Neural cell (in vitro differentiated cells): ENCODE measurements around the gene GRAMD1C. TPM values are rescaled to one million over a fixed set of nuclear protein-coding genes. Genes with fewer than 3 reads are reported as not detected.

Experiments used
- H2AFZ ChIP-seq: fragments of 200-600, 300-800 bp; sonication (generic), shearing (Covaris generic); 2 replicates; pipeline ENCODE4 v1.6.0; 2014; ENCODE audit warnings: low read depth, mild to moderate bottlenecking, antibody characterized with exemption, low read length, moderate library complexity
- H3F3A ChIP-seq: fragments of 200-600 bp; shearing (Covaris generic); 2 replicates; pipeline ENCODE4 v1.6.1; 2016; ENCODE audit warnings: mild to moderate bottlenecking, moderate library complexity, mixed read lengths, antibody characterized with exemption, low read length; ENCODE audit not compliant: insufficient read depth, poor library complexity, severe bottlenecking
- H3K27ac ChIP-seq: fragments of 200-600, 300-800 bp; sonication (generic), shearing (Covaris generic); 2 replicates; pipeline ENCODE4 v1.5.1; 2014; ENCODE audit warnings: mild to moderate bottlenecking, low read length, moderate library complexity
- H3K27me3 ChIP-seq: fragments of 300-800, 200-600 bp; sonication (generic), shearing (Covaris generic); 2 replicates; pipeline ENCODE4 v1.6.0; 2014; ENCODE audit warnings: mild to moderate bottlenecking, low read depth, low read length, moderate library complexity; ENCODE audit not compliant: insufficient read depth
- H3K36me3 ChIP-seq: fragments of 300-800, 200-600 bp; sonication (generic), shearing (Covaris generic); 2 replicates; pipeline ENCODE4 v1.5.1; 2014; ENCODE audit warnings: mild to moderate bottlenecking, antibody characterized with exemption, low read length, moderate library complexity; ENCODE audit not compliant: insufficient read depth
- H3K4me2 ChIP-seq: fragments of 300-800, 200-600 bp; sonication (generic), shearing (Covaris generic); 2 replicates; pipeline ENCODE4 v1.6.0; 2014; ENCODE audit warnings: mild to moderate bottlenecking, low read length
- H3K4me3 ChIP-seq: fragments of 300-800, 200-600 bp; sonication (generic), shearing (Covaris generic); 2 replicates; pipeline ENCODE4 v1.5.1; 2014; ENCODE audit warnings: mild to moderate bottlenecking, low read length, moderate library complexity
- H3K79me2 ChIP-seq: fragments of 200-600 bp; shearing (Covaris generic); replicated peaks from 2 replicates; pipeline ENCODE4 v1.6.0; 2014; ENCODE audit warnings: mild to moderate bottlenecking, low read length, moderate library complexity; ENCODE audit not compliant: insufficient read depth
- H3K9ac ChIP-seq: fragments of 300-800, 200-600 bp; sonication (generic), shearing (Covaris generic); 2 replicates; pipeline ENCODE4 v1.6.1; 2016; ENCODE audit warnings: mild to moderate bottlenecking, low read length, mixed read lengths
- H3K9me2 ChIP-seq: fragments of 200-600 bp; shearing (Covaris generic); 2 replicates; pipeline ENCODE4 v1.6.1; 2016; ENCODE audit warnings: mild to moderate bottlenecking, low read length, mixed read lengths; ENCODE audit not compliant: insufficient read depth
- H3K9me3 ChIP-seq: fragments of 200-600, 300-800 bp; sonication (generic), shearing (Covaris generic); 2 replicates; pipeline ENCODE4 v1.6.1; 2016; ENCODE audit warnings: mild to moderate bottlenecking, mixed run types, low read length, moderate library complexity, mixed read lengths
- H4K20me1 ChIP-seq: fragments of 200-600 bp; shearing (Covaris generic); 2 replicates; pipeline ENCODE4 v1.6.1; 2016; ENCODE audit warnings: mild to moderate bottlenecking, mixed run types; ENCODE audit not compliant: insufficient read depth
- EP300 ChIP-seq: fragments of 450-650 bp; conservative IDR thresholded peaks from 2 replicates; pipeline ENCODE4 v1.6.1; 2014; ENCODE audit warnings: antibody characterized with exemption, mild to moderate bottlenecking, moderate library complexity; ENCODE audit not compliant: poor library complexity, severe bottlenecking
- EZH2 ChIP-seq: fragments of 200-600, 300-800 bp; shearing (Covaris generic), sonication (generic); IDR thresholded peaks from 2 replicates; pipeline ENCODE4 v1.6.1; 2014; ENCODE audit warnings: antibody characterized with exemption, low read length, borderline replicate concordance, mild to moderate bottlenecking; ENCODE audit not compliant: insufficient read depth, poor library complexity, severe bottlenecking
- MXI1 ChIP-seq: fragments of 450-650 bp; conservative IDR thresholded peaks from 2 replicates; pipeline ENCODE4 v1.6.1; 2014; ENCODE audit warnings: antibody characterized with exemption, mild to moderate bottlenecking; ENCODE audit not compliant: poor library complexity, severe bottlenecking
- POLR2AphosphoS5 ChIP-seq: IDR thresholded peaks from 2 replicates; pipeline ENCODE4 v1.6.1; 2012
- RAD21 ChIP-seq: fragments of 450-650 bp; conservative IDR thresholded peaks from 2 replicates; pipeline ENCODE4 v1.6.1; 2014; ENCODE audit warnings: antibody characterized with exemption, mild to moderate bottlenecking, moderate library complexity
- SMC3 ChIP-seq: fragments of 450-650 bp; conservative IDR thresholded peaks from 2 replicates; pipeline ENCODE4 v1.6.1; 2014; ENCODE audit warnings: antibody characterized with exemption, mild to moderate bottlenecking, moderate library complexity; ENCODE audit not compliant: poor library complexity
- TAF1 ChIP-seq: IDR thresholded peaks from 2 replicates; pipeline ENCODE4 v1.6.1; 2012; ENCODE audit warnings: low read depth
- polyA plus RNA-seq: library from polyadenylated mRNA; depleted of rRNA; stranded (reverse); fragments of >200 nt; gene quantifications from 2 replicates; pipeline ENCODE4 v1.2.3, GENCODE V29; 2014
- TF ChIP-seq, protein P1 (sequence below): fragments of 450-650 bp; IDR thresholded peaks from 2 replicates; pipeline ENCODE4 v1.5.1; 2014; ENCODE audit warnings: antibody characterized with exemption, mild to moderate bottlenecking, moderate library complexity; ENCODE audit not compliant: poor library complexity, severe bottlenecking
- TF ChIP-seq, protein P2 (sequence below): IDR thresholded peaks from 2 replicates; pipeline ENCODE4 v1.6.1; 2012; ENCODE audit warnings: borderline replicate concordance

Gene GRAMD1C
- polyA plus RNA-seq, 1 donor from 2014 or later, result 31.0 TPM

DNA sequence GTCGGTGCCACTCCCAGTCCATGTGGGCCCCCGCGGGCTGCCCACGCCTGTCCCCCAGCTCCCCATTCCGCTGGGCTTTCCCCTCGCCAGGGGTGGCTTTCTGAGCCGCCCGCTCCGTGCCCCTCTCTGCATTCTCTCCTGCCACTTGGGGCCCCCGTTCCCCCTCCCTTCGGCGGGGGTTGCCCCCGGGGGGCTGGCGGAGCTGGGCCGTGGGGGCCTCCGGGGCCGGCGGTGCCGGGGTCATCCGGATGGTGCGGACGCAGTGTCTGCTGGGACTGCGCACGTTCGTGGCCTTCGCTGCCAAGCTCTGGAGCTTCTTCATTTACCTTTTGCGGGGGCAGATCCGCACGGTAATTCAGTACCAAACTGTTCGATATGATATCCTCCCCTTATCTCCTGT is 46.5 kb downstream of the GRAMD1C start:
- H2AFZ ChIP-seq, result no peak overlapping the region
- H3K36me3 ChIP-seq, result no peaks in the 10 kb centered on the region
- no peak overlapping the region for H3K27ac ChIP-seq
- no peak overlapping the region for H3K9ac ChIP-seq
- H4K20me1 ChIP-seq, result no peaks in the 10 kb centered on the region
- no peak overlapping the region for H3K4me2 ChIP-seq
- no peaks in the 10 kb centered on the region for H3F3A ChIP-seq
- no peaks in the 10 kb centered on the region for H3K79me2 ChIP-seq
- H3K27me3 ChIP-seq, result no peaks in the 10 kb centered on the region
- H3K9me3 ChIP-seq, result no peaks in the 10 kb centered on the region
- TF ChIP-seq, protein P1, sequence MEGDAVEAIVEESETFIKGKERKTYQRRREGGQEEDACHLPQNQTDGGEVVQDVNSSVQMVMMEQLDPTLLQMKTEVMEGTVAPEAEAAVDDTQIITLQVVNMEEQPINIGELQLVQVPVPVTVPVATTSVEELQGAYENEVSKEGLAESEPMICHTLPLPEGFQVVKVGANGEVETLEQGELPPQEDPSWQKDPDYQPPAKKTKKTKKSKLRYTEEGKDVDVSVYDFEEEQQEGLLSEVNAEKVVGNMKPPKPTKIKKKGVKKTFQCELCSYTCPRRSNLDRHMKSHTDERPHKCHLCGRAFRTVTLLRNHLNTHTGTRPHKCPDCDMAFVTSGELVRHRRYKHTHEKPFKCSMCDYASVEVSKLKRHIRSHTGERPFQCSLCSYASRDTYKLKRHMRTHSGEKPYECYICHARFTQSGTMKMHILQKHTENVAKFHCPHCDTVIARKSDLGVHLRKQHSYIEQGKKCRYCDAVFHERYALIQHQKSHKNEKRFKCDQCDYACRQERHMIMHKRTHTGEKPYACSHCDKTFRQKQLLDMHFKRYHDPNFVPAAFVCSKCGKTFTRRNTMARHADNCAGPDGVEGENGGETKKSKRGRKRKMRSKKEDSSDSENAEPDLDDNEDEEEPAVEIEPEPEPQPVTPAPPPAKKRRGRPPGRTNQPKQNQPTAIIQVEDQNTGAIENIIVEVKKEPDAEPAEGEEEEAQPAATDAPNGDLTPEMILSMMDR, result no peak
- no peak for TF ChIP-seq EZH2
- TF ChIP-seq, protein P2, sequence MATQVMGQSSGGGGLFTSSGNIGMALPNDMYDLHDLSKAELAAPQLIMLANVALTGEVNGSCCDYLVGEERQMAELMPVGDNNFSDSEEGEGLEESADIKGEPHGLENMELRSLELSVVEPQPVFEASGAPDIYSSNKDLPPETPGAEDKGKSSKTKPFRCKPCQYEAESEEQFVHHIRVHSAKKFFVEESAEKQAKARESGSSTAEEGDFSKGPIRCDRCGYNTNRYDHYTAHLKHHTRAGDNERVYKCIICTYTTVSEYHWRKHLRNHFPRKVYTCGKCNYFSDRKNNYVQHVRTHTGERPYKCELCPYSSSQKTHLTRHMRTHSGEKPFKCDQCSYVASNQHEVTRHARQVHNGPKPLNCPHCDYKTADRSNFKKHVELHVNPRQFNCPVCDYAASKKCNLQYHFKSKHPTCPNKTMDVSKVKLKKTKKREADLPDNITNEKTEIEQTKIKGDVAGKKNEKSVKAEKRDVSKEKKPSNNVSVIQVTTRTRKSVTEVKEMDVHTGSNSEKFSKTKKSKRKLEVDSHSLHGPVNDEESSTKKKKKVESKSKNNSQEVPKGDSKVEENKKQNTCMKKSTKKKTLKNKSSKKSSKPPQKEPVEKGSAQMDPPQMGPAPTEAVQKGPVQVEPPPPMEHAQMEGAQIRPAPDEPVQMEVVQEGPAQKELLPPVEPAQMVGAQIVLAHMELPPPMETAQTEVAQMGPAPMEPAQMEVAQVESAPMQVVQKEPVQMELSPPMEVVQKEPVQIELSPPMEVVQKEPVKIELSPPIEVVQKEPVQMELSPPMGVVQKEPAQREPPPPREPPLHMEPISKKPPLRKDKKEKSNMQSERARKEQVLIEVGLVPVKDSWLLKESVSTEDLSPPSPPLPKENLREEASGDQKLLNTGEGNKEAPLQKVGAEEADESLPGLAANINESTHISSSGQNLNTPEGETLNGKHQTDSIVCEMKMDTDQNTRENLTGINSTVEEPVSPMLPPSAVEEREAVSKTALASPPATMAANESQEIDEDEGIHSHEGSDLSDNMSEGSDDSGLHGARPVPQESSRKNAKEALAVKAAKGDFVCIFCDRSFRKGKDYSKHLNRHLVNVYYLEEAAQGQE, result no peak
- no peak for TF ChIP-seq MXI1
- no peak for TF ChIP-seq TAF1
- TF ChIP-seq POLR2AphosphoS5, result no peak
- TF ChIP-seq RAD21, result no peak
- no peak for TF ChIP-seq EP300
- H3K9me2 ChIP-seq, result no peaks in the 10 kb centered on the region
- no peak overlapping the region for H3K4me3 ChIP-seq

DNA sequence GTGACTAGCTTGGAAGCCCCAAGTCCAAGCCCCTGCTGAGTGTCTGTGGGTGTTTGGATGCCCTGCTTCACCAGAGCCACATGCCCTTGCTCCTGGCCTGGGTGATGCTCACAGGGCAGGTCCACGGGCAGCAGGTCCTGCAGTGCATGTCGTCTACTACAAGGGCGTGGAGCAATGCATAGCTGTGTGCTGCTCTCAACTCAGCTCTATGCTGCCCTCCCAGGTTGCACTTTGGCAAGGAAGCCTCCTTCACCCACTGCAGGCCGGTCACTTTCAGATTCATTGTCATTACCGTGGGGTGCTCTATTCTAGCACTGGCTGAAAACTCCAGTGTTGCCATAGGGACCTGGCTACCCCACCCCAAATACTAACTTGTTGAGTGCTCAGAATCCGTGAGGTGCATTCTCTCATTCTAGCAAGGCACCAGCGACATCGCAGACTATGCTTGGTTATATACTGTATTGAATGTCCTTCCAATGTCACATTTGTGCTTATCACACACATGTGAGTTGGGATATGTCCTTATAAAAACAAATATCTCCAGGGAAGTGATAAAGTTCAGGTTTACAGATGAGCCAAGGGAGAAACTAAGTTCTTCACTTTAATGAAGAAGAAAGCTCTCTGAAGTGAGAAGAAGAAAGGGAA is 51.8 kb downstream of the GRAMD1C start:
- no peaks in the 10 kb centered on the region for H3F3A ChIP-seq
- no peak overlapping the region for H3K4me3 ChIP-seq
- H3K27ac ChIP-seq, result no peak overlapping the region
- H3K9me3 ChIP-seq, result no peaks in the 10 kb centered on the region
- H3K9me2 ChIP-seq, result no peaks in the 10 kb centered on the region
- TF ChIP-seq MXI1 (no peak), EZH2 (no peak), POLR2AphosphoS5 (no peak), EP300 (no peak), SMC3 (no peak)
- TF ChIP-seq, protein P2, result no peak
- H3K36me3 ChIP-seq, result no peaks in the 10 kb centered on the region
- no peaks in the 10 kb centered on the region for H3K79me2 ChIP-seq
- H4K20me1 ChIP-seq, result no peaks in the 10 kb centered on the region
- no peak overlapping the region for H3K4me2 ChIP-seq
- no peak overlapping the region for H2AFZ ChIP-seq
- H3K27me3 ChIP-seq, result no peaks in the 10 kb centered on the region
- H3K9ac ChIP-seq, result no peak overlapping the region
